HG02759 (cell line): Measurements from ENCODE around the gene EREG.
"Not testable (repeated sequence)": the region's sequence is repeated elsewhere in the genome, so short reads cannot be mapped to it uniquely, and the experiment has no call there.

Source experiments
- ATAC-seq: cut with Tn5 transposase; IDR thresholded peaks from one replicate; pipeline ENCODE4 v1.9.1; 2021; ENCODE audit warnings: mild to moderate bottlenecking, moderate library complexity; ENCODE audit not compliant: unreplicated experiment

The EREG gene

DNA sequence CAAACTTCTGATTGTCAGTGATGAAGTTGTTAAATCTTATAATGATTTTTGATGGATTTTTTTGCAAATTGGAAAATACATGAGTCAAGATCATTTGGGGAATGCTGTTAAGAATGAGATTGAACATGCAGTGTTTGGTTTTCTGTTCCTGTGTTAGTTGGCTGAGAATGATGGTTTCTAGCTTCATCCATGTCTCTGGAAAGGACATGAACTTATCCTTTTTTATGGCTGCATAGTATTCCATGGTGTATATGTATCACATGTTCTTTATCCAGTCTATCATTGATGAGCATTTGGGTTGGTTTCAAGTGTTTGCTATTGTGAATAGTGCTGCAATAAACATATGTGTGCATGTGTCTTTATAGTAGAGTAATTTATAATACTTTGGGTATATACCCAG, 24.5 kb upstream of the EREG start:
- ATAC-seq, result not testable (repeated sequence)

GRCh38 chr4:74344031-74344430, 20.9 kb upstream of the EREG start:
- no peak for ATAC-seq

DNA sequence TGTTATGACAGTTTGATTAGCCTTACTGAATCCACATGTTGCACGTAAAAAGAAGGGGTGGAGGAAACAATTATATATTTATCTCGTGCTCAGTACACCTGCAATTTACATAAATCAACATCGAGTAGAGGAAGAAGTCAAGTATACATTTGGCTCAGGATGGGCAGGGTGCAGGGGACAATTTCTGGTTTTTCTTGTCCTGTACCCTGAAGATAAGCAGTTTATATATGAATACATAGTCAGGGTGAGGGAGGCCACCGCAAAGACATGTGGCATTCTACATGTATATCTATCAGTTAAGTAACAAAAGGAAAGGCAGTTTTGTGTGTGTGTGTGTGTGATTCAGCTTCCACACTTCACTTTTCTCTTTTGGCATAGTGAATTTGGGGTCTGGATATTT, 11.1 kb upstream of the EREG start:
- ATAC-seq, result no peak

DNA sequence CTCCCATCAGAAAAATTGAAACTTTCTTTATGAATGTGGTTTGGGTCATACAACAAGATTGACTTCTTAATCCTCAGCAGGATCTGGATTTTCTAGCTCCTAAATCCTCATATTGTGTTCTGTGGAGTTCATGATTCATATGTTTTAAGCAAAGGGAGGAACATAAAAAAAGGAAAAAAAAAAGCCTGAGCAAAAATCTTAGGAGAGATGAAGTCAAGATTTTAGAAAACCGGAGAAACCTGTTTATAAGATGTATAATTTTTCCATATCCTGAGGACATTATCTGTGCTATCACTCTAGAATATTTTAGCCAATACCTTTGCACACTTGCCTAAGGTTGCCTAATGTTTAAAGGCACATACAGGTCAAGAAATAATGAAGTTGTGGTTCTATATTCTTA, 7.0 kb upstream of the EREG start:
- no peak for ATAC-seq

- no peak for ATAC-seq
Measured at GRCh38 chr4:74361671-74362070, 3.3 kb upstream of the EREG start.

- ATAC-seq, result no peak
Measured at GRCh38 chr4:74362347-74362746, 2.6 kb upstream of the EREG start.

DNA sequence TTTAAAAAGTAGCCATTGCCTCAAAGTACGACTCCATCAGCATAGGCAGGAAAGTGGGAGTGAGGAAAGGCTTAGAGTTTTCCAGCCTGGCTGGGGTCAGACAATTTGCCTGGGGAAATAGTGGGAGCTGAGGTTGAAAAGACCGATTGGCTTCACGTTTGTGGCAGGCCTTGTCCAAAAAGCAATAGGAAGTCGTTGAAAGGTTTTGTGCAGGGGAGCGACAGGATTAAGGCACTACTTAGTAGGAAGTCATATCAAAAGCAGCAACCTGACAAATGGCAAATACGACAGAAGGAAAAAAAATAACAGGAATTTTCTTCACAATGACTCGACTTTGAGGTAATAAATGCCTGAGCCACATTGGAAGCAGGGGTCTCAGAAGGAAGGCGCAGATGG, 691 bp upstream of the EREG start:
- ATAC-seq, result peak; percentile 2

DNA sequence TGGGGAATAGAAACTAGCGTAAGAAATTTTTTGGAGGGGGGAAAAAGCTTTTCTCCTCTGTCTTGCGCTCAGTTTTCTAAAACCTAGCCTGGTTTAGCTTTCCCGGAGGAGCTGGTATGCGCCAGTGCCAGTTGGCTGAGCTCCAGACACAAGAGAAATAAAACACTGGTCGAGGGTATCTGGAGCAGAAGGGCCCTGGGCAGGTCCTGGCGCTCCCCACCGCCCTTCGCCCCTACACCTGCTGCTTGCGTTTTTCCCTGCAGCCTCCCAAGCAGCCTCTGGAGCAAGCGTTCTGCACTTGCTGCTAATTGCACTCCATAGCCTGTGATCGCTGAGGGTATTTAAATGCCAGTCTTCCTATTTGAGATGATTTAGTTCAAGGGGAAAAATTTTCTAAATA, 816 bp downstream of the EREG start:
- no peak for ATAC-seq

DNA sequence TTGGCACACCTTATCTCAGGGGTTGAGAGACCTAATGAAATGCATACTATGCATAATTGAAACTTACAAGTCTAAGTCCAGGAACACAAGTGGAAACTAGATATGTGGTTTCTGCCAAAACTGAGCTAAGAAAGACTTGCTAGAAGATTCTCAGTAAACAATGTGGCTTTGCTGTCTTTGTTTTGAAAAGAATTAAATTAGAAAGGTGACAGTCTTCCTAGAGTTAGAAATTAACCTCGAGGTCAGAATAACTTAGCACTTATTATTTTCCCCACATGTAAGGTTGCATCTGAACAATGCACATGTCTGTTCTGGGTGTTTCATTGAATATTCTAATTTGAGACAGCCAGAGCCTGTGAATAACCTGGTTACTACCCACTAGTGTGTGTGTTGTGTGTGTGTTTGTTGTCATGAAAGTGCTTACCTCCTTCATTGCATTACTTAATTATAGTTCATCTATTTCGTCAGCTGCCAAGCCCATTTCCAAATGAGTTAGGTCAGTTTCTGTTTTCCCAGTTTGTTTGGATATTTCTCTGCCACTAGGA, 1.5 kb downstream of the EREG start:
- ATAC-seq, result peak; percentile 34

- ATAC-seq, result no peak
Measured at GRCh38 chr4:74367656-74368290, 2.8 kb downstream of the EREG start.

DNA sequence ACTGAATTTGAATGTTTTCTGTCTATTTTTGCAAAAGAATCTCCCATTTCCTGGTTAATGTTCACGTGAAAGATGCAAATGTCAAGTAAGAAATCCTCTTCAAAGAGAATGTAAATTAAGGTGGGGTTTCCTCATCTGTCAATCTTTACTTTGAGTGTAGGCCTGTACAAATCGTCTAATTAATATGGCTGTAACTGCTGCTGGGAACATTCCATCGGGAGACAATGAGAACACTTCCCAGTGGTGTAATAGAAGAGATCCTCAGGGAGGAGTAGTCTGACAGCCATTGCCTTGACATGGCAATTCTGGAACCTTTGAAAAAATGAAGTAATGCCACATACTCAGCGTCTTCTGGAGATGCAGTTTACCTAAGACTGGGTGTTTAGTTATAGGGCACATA, 3.7 kb downstream of the EREG start:
- no peak for ATAC-seq

DNA sequence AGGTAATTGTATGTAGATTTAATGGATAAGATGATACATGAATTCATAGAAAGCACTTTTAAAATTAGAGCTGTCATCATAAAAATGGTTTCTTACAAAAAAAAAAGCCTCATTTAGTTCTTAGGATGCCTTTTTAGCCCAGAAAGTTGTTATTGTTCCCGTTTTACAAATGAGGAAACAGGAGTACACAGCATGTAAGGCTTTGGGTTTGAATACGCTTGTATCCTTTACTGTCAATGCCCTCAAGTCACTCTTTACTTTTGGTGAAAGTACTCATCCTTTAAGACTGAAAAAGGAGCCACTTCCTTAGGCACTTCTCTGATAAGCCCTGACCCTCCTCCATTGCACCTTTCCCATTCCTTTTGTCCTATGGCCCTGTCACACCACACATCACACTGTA, 4.9 kb downstream of the EREG start:
- no peak for ATAC-seq

GRCh38 chr4:74370912-74371311, 6.0 kb downstream of the EREG start:
- ATAC-seq, result peak; percentile 86

DNA sequence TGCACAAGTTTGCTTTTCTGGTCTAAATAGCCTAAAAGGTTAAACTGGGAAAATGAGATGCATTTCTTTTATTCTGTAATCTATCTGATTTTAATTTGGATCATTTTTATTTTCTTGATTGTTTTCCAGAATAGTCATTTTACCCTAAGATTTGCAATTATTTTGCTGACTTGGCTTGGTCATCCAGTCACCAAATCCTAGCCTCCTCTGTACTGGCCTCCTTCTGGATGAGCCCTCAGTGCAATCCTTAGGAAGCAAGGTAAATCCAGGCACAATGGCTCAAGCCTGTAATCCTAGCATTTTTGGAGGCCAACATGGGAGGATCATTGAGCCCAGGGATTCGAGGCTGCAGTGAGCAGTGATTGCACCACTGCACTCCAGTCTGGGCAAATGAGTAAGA, 9.2 kb downstream of the EREG start:
- ATAC-seq, result no peak

- ATAC-seq, result no peak
Measured at GRCh38 chr4:74374561-74375327, 9.8 kb downstream of the EREG start.

DNA sequence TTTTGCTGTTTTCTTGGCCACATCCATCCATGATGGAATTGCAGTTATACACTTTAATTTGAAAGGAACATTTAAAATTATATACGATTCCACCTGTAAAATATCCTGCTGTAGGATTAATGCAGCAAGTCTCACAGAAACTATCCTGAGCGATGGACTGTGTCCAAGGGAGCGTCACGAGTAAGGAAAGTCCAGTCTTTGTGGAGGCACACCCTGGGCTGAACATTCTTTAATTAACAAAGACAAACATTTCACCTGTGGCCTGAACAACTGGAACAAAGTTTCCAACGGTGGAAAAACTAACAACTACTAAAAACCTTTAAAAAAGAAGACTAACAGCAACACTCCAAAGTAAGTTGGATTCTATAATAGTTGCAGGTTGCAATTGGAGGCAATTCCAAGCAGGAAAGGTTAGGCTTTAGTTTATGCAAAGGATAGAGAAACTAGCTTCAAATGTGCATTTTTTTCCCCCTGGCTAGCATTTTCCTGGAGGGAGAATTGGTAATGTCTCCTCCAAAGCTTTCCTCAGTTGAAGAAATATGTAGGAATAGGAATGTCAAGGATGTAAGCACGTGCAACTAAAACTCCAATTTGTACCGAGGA, 11.0 kb downstream of the EREG start:
- ATAC-seq, result no peak

GRCh38 chr4:74376888-74377483, 12.0 kb downstream of the EREG start:
- ATAC-seq, result peak; percentile 68

DNA sequence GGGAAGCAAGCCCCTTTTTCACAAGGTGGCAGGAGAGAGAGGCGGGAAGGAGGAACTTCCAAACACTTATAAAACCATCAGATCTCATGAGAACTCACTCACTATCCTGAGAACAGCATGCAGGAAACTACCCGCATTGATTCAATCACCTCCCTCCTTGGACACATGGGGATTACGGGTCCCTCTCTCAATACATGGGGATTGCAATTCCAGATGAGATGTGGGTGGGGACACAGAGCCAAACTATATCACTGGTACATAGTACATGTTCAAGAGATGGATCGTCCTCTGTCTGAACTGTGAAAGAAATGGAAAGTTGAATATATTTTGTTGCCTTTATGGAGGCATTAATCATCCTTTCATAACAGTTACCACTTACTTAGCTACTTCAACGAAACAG, 12.8 kb downstream of the EREG start:
- no peak for ATAC-seq

DNA sequence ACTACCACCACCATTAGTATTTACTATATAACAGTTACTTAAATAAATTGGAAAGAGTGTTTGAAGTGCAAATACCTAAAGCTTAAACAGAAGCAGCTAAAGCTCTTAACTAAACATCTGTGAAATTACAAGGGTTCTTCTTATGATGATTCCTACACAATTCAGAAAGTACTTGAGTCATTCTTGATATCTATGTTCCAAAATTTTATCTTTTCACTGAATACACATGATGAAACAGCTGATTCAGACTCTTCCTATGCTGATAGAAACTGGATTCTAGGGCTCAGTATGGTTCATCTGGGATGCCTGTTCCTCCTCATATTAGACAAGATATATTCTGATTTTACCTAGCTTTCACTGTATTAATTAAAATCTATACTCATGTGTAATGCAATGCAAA, 13.6 kb downstream of the EREG start:
- no peak for ATAC-seq

DNA sequence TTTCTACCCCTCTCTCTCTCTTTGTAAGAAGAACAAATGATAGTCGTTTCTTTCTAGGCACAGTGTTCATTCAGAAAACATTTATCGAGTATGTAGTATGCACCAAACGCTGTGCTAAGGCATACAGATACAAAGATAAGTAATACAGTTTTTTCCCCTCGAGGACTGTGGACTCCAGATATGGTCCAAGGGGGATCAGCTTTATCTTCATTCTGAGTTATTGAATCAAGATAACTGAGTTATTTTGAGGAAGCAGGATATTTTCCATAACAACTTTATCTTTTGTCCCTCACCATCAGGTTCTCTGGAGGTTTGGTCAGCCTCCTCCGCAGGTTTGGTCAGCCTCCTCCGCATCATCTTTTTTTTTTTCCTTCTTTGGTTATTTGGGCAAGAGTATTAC, 15.0 kb downstream of the EREG start:
- ATAC-seq, result no peak

GRCh38 chr4:74385386-74385785, 20.4 kb downstream of the EREG start:
- ATAC-seq, result no peak

GRCh38 chr4:74386159-74386558, 21.2 kb downstream of the EREG start:
- ATAC-seq, result no peak
